Head of caudate nucleus (tissue), 42 donors: Measurements from ENCODE around the gene CCDC138.

Experiments used
- DNase-seq, 42 donors: peaks; one replicate each; pipeline versions ENCODE4 v3.0.0 to v3.0.0-alpha.2; 2020 to 2021; ENCODE audit warnings: mixed read lengths in 7 of 42
- intact Hi-C: fragments of 100-400 bp; cut with DNase I; formaldehyde crosslinking; loops from one replicate; pipeline ENCODE4 v1.15.0; 2022

CCDC138 gene

DNA sequence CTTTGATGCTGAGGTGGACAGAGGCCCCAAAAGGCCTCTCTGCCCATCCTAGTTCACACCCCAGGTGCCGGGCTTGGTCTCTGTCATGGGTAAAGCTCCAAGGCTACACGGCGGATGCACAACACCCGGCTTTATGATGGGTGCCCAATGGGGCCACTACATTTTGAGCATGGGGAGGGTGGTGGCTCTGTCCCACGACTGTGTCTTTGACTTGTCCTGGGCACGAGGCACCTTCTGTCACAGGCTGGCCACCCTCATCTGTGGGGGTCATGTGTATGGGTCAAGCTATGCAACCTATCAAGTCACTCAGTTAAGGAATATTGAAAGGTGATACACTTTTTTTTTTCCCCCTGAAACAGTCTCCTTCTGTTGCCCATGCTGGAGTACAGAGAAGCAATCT lies 138.7 kb downstream of the CCDC138 start:
- DNase-seq, result peak in 4 of 42 donors; percentile 4 to 33 (median 20)
- intact Hi-C loops, result no loop called here

- intact Hi-C loops, result no loop called here
Measured at GRCh38 chr2:108925735-108926134, 139.2 kb downstream of the CCDC138 start.

More at GRCh38 chr2:108925735-108926134, 139.2 kb downstream of the CCDC138 start:
- DNase-seq, result peak in 3 of 42 donors; percentile 1 to 10 (median 7)
